SU-DHL-6 (cell line): Measurements from ENCODE around the gene SCAMP5.

Experiments used
- EZH2phosphoT487 ChIP-seq: fragments of 200-600 bp; sonication (generic), shearing (Covaris generic); conservative IDR thresholded peaks from 2 replicates; pipeline ENCODE4 v1.6.1; 2018; ENCODE audit warnings: mild to moderate bottlenecking, antibody characterized with exemption, low read length, moderate library complexity, mixed read lengths
- TF ChIP-seq, protein P1 (sequence below): fragments of 200-600 bp; sonication (generic); IDR thresholded peaks from one replicate; pipeline ENCODE4 v1.5.1; 2017; ENCODE audit warnings: antibody characterized with exemption, mild to moderate bottlenecking, low read length, moderate library complexity; ENCODE audit not compliant: insufficient read depth, poor library complexity, severe bottlenecking

DNA sequence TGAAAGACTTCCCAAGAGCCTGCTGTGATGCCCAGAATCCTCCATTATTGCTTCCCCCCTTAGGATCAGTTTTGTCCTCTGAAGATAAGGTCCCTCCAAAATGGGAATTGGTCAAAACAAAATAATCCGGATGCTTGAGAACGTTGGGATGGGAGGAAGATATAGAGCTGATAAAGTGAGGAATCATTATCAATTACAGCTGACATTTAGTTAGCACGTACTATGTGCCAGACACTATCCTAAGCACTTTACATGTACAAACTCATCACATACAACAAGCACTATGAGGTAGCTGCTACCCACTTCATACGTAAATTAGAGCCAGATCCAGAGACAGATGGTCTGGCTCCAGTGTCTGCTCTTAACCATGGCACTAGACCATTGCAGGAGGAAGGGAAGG lies 32.1 kb upstream of the SCAMP5 start:
- TF ChIP-seq, protein P1, sequence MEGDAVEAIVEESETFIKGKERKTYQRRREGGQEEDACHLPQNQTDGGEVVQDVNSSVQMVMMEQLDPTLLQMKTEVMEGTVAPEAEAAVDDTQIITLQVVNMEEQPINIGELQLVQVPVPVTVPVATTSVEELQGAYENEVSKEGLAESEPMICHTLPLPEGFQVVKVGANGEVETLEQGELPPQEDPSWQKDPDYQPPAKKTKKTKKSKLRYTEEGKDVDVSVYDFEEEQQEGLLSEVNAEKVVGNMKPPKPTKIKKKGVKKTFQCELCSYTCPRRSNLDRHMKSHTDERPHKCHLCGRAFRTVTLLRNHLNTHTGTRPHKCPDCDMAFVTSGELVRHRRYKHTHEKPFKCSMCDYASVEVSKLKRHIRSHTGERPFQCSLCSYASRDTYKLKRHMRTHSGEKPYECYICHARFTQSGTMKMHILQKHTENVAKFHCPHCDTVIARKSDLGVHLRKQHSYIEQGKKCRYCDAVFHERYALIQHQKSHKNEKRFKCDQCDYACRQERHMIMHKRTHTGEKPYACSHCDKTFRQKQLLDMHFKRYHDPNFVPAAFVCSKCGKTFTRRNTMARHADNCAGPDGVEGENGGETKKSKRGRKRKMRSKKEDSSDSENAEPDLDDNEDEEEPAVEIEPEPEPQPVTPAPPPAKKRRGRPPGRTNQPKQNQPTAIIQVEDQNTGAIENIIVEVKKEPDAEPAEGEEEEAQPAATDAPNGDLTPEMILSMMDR: no peak
- TF ChIP-seq EZH2phosphoT487: no peak
